ENCODE data around the gene GPR85.
"Not testable (repeated sequence)": the region's sequence is repeated elsewhere in the genome, so short reads cannot be mapped to it uniquely, and the experiment has no call there.

GPR85 gene

DNA sequence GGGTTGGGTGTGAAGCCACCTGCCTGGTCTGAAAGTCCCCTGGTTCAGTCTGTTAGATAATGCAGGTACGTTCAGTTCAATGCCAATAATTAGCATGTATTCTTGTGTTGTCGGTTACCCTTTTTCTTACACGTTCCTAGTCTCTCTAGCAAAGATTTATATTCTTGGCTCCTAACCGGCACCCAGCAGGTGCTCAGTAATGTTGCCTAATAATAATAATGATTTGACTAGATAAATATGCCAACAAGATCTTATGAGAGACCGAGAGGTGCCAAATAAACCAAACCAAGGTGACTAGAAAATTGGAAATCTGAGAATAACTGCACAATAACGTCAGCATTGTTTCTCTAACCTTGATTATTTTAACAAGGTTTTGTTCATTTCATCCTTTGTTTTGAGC is 32.8 kb upstream of the GPR85 start:
- no peak overlapping the region for H3K4me3 ChIP-seq (ENCODE audit: low read depth, low read length)
- TF ChIP-seq, protein P1, sequence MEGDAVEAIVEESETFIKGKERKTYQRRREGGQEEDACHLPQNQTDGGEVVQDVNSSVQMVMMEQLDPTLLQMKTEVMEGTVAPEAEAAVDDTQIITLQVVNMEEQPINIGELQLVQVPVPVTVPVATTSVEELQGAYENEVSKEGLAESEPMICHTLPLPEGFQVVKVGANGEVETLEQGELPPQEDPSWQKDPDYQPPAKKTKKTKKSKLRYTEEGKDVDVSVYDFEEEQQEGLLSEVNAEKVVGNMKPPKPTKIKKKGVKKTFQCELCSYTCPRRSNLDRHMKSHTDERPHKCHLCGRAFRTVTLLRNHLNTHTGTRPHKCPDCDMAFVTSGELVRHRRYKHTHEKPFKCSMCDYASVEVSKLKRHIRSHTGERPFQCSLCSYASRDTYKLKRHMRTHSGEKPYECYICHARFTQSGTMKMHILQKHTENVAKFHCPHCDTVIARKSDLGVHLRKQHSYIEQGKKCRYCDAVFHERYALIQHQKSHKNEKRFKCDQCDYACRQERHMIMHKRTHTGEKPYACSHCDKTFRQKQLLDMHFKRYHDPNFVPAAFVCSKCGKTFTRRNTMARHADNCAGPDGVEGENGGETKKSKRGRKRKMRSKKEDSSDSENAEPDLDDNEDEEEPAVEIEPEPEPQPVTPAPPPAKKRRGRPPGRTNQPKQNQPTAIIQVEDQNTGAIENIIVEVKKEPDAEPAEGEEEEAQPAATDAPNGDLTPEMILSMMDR (IDR thresholded peaks at IDR 0.05; ENCODE audit: borderline replicate concordance, insufficient read depth, low read depth, low read length): no peak

DNA sequence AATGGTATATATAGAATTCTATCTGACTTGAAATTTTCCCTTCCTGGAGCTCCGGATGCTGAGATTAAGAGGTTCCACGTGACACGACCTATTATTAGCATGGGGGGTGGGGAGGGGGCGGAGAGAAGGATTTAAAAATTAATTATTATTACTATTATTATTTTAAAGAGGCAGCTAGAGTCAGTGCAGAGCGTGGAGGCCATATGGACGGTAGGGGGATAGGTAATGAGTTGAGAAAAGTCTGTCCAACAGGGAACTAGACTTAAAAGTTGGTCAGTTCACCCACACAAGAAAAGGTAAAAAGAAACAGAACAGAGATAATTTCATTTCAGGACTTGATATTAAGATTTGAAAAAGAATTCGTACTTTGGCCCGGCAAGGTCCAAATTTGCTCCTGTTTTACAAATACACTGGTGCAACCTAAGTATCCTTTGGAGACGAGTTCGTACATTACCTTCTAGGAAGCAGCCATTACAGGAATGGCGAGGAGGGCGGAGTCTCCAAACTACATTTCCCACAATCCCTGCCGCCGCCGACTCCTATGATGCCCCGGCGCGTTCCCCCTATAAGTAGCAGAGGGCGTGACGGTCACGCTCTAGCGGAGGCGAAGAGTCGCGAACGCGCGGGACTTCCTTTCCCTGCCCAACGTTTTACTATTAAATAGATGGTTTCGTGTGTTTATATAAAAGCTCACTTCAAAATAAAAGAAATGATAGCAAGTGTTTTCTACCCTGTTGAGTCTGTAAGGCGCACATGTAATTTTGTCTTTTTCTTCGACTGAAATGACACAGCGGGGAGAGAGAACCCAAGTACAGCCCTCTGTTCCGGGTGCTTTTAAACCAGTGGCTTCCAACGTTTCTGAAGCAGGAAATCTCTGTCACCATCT is 31.7 kb upstream of the GPR85 start, which contains the start of gene SMIM30:
SMIM30 (minus strand) TSS at position 481 of the 886 bp plus-strand sequence. CDS start 976 bp downstream, outside the sequence.
- peak within 1 kb of the TSS; percentile 55 for H3K4me3 ChIP-seq (ENCODE audit: low read depth, low read length)
- TF ChIP-seq, protein P1 (IDR thresholded peaks at IDR 0.05; ENCODE audit: borderline replicate concordance, insufficient read depth, low read depth, low read length): no peak

DNA sequence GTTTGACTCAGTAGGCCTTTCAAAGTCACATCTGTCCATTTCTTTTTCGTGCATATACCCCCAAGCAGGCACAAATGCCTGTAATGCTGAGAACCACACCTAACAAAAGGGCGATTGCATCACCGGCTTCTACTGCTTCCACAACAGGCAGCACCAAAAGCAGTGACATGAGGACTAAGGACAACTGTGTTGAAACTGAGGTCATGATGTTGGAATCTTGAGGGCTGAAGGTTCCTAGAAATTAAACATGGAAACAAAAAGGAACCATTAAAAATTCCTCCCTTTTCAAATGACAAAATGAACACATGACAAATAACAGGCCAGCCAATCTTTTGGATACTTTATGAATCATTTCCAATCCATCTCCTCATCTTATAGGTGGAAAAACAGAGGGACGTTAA is 30.7 kb upstream of the GPR85 start:
- H3K4me3 ChIP-seq (ENCODE audit: low read depth, low read length): not testable (repeated sequence)

DNA sequence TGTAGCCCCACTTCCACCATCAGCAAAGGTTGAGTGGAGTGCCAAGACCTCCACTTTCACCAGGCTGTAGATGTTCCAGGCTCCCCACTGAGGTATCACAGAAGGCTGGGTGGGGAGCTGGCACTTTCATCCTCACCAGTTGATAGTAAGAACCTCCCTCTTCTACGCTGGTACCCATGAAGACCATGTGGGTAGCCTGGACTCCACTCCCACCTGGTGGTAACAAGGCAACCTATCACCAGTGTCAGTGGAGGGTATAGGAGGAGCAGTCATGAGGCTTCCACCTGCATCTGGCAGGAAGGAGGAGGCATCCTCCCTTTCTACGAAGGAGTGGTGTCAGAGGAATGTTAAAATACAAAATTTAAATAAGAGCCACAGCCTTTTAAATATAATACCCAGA is 27.3 kb upstream of the GPR85 start:
- TF ChIP-seq, protein P1 (IDR thresholded peaks at IDR 0.05; ENCODE audit: borderline replicate concordance, insufficient read depth, low read depth, low read length): peak; percentile 27; the same call in 1 of the 2 replicates
- H3K4me3 ChIP-seq (ENCODE audit: low read depth, low read length): no peak overlapping the region

DNA sequence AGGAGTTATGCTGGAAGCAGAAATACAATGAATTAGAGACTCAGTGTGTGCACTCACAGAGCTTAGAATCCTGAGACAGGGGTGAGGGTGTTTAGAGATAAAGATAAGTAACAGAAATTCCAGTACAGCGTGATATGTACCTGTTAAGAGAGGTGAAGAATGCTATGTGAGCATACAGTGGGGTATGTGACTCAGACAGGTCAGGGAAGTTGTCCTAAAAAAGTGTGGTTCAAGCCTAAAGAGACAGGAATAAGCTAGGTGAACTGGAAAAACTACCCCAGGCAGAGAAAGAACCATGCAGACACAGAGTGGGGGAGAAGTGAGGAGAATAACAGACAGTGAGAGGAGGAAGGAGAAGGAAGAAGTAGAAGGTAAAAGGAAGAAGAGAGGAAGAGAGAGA is 23.1 kb upstream of the GPR85 start:
- TF ChIP-seq, protein P1 (IDR thresholded peaks at IDR 0.05; ENCODE audit: borderline replicate concordance, insufficient read depth, low read depth, low read length): no peak
- H3K4me3 ChIP-seq (ENCODE audit: low read depth, low read length): no peak overlapping the region

DNA sequence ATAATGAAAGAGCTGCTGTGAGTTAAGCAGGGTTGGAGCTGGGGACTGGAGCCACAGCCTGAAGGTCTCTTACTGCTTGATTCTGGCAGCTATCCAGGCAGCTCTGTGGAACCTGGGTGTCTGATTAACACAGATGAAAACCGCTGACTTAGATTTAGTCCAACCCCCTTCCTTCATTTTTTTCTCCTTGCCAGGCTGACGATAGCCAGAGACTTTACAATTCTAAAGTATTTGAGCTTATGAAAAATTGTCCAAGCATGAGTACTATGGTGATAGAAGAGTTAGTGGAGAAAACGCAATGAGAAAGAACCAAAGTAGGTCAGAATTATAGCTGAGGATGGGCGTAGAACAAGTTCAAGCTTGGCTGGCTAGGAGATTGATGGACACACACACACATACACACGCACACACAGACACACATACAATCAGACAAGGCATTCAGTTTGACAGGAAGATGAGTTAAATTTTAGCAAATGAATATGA is 13.5 kb upstream of the GPR85 start:
- TF ChIP-seq, protein P1 (IDR thresholded peaks at IDR 0.05; ENCODE audit: borderline replicate concordance, insufficient read depth, low read depth, low read length): no peak
- H3K4me3 ChIP-seq (ENCODE audit: low read depth, low read length): no peak overlapping the region

DNA sequence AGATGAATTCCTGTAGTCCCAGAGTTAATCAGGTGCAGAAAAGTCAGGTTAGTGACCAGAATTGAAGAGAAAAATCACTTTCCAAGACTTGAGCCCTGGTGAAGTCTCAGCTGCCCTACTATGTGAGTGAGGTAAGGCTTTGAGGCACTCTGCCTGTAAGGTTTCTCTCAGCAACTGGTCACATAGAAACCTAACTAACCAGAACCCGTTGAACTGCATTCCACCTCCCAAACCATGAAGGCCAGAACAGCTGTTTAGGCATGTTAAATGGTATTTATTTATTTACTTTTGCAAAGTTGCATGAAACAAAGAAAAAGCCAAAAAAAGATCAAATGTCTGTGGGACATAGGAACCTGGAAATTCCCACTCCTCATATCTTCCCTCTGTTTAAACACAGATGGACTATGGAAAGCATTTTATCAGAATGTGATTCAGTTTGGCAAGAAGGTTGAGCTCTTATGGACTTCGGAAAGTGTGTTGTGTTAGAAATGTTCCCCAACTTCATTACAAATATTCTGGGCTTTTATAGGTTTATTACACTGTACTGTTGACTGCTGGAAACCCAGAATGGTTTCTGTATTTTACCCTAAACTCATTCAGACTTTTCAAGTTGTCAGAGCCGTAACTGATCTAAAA is 12.8 kb upstream of the GPR85 start:
- TF ChIP-seq, protein P1 (IDR thresholded peaks at IDR 0.05; ENCODE audit: borderline replicate concordance, insufficient read depth, low read depth, low read length): no peak
- no peak overlapping the region for H3K4me3 ChIP-seq (ENCODE audit: low read depth, low read length)
